Choroid plexus epithelial cell (primary cell): ENCODE data around the gene CIB1.
A peak's percentile ranks its signal among the peaks of the same experiment; 100 is the strongest.
"Not testable (repeated sequence)": the region's sequence is repeated elsewhere in the genome, so short reads cannot be mapped to it uniquely, and the experiment has no call there.

ENCODE experiments used
- DNase-seq: peaks from one replicate; pipeline ENCODE4 v3.0.0-alpha.2; 2010; ENCODE audit warnings: low read depth
- H3K4me3 ChIP-seq: 2 replicates; pipeline ENCODE4 v1.5.1; 2011; ENCODE audit warnings: low read depth, mild to moderate bottlenecking, control low read depth, low read length, moderate library complexity
- TF ChIP-seq, protein P1 (sequence below): conservative IDR thresholded peaks from 2 replicates; pipeline ENCODE4 v1.5.1; 2011; ENCODE audit warnings: low read depth, mild to moderate bottlenecking, control low read depth, inconsistent platforms, low read length, moderate library complexity

The CIB1 gene

DNA sequence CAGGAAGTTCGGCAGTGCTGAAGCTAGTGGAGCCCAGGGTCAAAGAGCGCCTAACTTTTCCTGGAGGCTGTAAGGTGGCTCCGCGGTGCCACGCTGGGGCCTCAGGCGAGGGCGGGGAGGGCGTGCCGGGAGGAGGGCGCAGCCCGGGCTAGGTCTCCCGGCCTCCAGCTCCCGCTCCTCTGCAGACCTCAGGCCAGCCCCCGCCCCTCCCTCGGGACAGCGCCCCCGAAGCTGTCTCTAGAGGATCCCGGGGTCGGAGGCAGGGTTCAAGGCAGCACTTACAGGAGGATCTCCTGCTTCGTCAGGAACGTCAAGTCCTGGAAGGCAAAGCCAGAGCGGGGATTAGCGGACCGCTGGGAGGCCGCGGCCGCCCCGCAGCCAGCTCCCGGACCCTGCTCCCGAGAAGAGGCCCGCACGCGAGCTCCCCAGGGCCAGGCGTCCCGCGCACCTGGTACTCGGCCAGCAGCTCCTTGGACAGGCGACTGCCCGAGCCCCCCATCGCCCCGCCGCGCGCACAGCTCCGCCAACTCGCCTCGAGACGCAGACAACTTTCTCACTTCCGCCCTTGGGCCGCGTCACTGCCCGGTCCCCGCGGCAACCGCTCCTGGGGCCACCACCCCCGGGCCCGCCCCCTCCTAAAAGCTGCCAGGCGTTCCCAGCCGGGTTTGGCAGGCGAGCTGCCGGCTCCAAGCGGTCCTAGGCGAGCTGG is at the start of gene CIB1:
CIB1 (minus strand) TSS at position 555 of the 709 bp plus-strand sequence; CDS start at position 499, 56 bp downstream.
- DNase-seq = peak; percentile 97
- TF ChIP-seq, protein P1, sequence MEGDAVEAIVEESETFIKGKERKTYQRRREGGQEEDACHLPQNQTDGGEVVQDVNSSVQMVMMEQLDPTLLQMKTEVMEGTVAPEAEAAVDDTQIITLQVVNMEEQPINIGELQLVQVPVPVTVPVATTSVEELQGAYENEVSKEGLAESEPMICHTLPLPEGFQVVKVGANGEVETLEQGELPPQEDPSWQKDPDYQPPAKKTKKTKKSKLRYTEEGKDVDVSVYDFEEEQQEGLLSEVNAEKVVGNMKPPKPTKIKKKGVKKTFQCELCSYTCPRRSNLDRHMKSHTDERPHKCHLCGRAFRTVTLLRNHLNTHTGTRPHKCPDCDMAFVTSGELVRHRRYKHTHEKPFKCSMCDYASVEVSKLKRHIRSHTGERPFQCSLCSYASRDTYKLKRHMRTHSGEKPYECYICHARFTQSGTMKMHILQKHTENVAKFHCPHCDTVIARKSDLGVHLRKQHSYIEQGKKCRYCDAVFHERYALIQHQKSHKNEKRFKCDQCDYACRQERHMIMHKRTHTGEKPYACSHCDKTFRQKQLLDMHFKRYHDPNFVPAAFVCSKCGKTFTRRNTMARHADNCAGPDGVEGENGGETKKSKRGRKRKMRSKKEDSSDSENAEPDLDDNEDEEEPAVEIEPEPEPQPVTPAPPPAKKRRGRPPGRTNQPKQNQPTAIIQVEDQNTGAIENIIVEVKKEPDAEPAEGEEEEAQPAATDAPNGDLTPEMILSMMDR = no peak
- peak within 1 kb of the TSS; percentile 85 for H3K4me3 ChIP-seq

- not testable (repeated sequence) for H3K4me3 ChIP-seq, DNase-seq
Observed at GRCh38 chr15:90281637-90282036, 47.9 kb upstream of the CIB1 start.

GRCh38 chr15:90280743-90281142 is 47.0 kb upstream of the CIB1 start:
- DNase-seq = not testable (repeated sequence)

DNA sequence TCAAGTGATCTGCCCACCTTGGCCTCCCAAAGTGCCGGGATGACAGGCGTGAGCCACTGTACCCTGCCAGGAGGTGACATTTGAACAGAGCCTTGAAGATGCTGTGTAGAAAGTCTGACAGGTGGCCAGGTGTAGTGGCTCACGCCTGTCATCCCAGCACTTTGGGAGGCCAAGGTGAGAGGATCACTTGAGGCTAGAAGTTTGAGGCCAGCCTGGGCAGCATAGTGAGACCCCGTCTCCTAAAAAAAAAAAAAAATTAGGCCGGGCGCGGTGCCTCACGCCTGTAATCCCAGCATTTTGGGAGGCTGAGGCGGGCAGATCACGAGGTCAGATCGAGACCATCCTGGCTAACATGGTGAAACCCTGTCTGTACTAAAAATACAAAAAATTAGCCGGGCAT is 44.7 kb upstream of the CIB1 start:
- not testable (repeated sequence) for H3K4me3 ChIP-seq, DNase-seq

More at GRCh38 chr15:90280743-90281142, 47.0 kb upstream of the CIB1 start:
- H3K4me3 ChIP-seq = not testable (repeated sequence)

DNA sequence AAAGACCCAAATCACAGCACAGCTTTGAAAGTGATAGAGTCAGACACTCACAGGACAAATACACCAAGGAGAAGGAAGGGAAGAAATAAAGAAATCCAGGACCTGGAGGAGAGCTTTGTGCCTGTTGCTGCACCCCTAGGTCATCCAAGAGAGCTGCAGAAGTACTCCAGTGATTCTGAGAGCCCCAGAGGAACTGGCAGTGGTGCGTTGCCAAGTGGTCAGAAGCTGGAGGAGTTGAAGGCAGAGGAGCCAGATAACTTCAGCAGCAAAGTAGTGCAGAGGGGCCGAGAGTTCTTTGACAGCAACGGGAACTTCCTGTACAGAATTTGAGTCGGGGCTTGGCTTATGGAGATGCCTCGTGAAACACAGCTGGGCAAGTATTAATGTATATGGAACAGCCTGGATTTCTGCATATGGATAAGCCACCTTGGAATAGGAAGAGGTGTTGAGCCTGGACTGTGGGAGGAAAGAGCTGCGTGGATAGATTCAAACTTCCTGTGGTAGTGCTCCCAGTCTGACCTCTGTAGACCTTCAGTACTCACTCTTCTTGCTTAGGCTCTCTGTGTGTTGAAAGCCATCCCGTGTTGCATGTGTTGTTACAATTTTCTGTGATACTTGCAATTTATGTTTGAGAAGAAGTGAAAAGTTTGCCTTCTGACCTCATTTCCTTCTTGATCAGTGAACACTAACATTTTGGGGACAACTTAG is 37.9 kb upstream of the CIB1 start:
- H3K4me3 ChIP-seq = no peak overlapping the region
- TF ChIP-seq, protein P1 = no peak
- DNase-seq = no peak

DNA sequence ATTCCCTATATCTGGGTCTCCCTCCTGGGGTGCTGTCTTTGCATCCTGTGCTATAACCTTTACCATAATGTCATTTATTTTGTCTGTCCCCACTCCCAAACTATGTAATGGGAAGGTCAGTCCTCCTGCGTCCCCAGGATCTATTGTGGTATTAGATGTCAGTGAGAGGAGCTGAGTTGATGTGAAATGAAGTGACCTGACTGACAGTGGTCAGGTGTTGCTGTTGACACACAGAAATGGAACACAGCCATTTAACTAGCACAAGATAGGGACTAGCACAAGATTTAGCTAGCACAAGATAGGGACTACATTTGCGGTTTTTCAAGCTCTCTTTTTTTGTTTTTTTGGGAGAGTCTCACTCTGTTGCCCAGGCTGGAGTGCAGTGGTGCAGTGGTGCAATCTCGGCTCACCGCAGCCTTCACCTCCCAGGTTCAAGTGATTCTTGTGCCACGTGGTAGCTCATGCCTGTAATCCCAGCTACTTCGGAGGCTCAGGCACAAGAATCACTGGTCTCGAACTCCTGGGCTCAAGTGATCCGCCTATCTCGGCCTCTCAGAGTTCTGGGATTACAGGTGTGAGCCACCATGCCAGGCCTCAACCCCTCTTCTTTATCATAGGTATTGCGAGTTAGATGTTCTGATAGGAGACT is 36.9 kb upstream of the CIB1 start:
- TF ChIP-seq, protein P1 = no peak
- no peak for DNase-seq
- H3K4me3 ChIP-seq = no peak overlapping the region

DNA sequence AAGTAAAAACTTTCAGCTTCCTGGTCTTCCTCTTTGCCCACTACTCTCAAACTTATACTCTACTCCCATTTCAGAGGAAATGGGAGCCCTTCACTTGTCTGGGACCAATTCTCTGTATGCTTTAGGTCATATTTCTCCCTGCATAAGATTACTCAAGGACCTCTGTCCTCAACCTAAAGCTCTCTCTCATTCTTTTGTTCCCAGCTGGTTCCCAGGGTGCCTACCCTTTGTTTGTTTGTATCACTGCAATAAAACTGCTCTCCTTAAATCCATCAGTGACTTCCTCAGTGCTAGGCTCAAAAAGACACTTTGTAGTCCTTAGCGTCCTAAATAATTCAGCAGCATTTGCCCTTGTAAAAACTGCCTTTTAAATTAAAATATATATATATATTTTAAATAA is 34.7 kb upstream of the CIB1 start:
- no peak for DNase-seq
- H3K4me3 ChIP-seq = no peak overlapping the region
- TF ChIP-seq, protein P1 = no peak

DNA sequence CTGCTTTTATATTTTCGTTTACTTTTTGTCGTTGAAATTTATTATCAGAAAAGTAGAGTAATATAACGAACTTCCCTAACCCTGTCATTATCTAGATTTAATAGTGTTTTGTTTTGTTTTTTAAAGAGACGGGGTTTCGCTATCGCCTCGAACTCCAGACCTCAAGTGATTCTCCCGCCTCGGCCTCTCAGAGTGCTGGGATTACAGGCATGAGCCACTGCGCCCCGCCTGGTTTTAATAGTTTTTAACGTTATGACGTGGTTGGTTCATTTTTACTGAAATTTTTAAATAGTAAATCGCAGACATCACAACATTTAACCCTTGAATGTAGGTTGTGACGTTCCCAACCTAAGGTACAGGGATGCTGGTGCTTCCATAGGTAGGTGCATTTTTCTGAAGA is 32.7 kb upstream of the CIB1 start:
- H3K4me3 ChIP-seq = peak overlapping the region; percentile 86
- DNase-seq = peak; percentile 29
- TF ChIP-seq, protein P1 = peak; percentile 11
